Stimulated activated naive B cell treated with anti-CD40 and anti-IgM and Interleukin-4, amounts not matched to agents 10 μg/mL and 1 μg/mL and 100 μg/mL, for 72 hours (primary cell): Measurements from ENCODE around the gene DHX8.

ENCODE experiments used
- ATAC-seq, 2 donors: fragments of 150-1000 bp; cut with Tn5 transposase; replicated peaks; 2 replicates each; pipeline ENCODE4 v1.10.0; 2021; ENCODE audit warnings: moderate library complexity in 1 of 2
- DNase-seq: peaks from one replicate; pipeline ENCODE4 v3.0.0; 2021
- H3K27ac Mint-ChIP-seq: one replicate; pipeline ENCODE4 v1.8.0; 2022; ENCODE audit warnings: mild to moderate bottlenecking, mixed read lengths
- H3K27me3 Mint-ChIP-seq, 2 donors: one replicate each; pipeline ENCODE4 v1.8.0; 2022; ENCODE audit warnings: mixed read lengths in 2 of 2
- H3K36me3 Mint-ChIP-seq, 2 donors: one replicate each; pipeline ENCODE4 v1.8.0; 2022; ENCODE audit warnings: mixed read lengths in 2 of 2, mild to moderate bottlenecking in 1 of 2
- H3K4me1 Mint-ChIP-seq, 2 donors: one replicate each; pipeline ENCODE4 v1.8.0; 2022; ENCODE audit warnings: mixed read lengths in 2 of 2, mild to moderate bottlenecking in 1 of 2
- H3K4me3 Mint-ChIP-seq, 2 donors: one replicate each; pipeline ENCODE4 v1.8.0; 2022; ENCODE audit warnings: mild to moderate bottlenecking in 2 of 2, mixed read lengths in 2 of 2, moderate library complexity in 1 of 2
- H3K9me3 Mint-ChIP-seq, 2 donors: one replicate each; pipeline ENCODE4 v1.8.0; 2022; ENCODE audit warnings: mixed read lengths in 2 of 2, mild to moderate bottlenecking in 1 of 2

Gene DHX8

GRCh38 chr17:43540821-43541674 is 57.3 kb downstream of the DHX8 start:
- no peaks in the 10 kb centered on the region for H3K9me3 Mint-ChIP-seq
- DNase-seq (no peak), ATAC-seq (no peak)
- peaks cover 11 to 20% of the 10 kb centered on the region in 2 donors for H3K4me1 Mint-ChIP-seq
- H3K27me3 Mint-ChIP-seq: peaks cover 27 to 42% of the 10 kb centered on the region in 2 donors
- no peak overlapping the region for H3K4me3 Mint-ChIP-seq
- peaks cover 0 to 4% of the 10 kb centered on the region in 2 donors for H3K36me3 Mint-ChIP-seq
- H3K27ac Mint-ChIP-seq: no peak overlapping the region

GRCh38 chr17:43542859-43543258 is 59.1 kb downstream of the DHX8 start:
- Mint-ChIP-seq H3K27me3 (peaks cover 34 to 59% of the 10 kb centered on the region in 2 donors), H3K27ac (no peak overlapping the region), H3K4me3 (no peak overlapping the region), H3K4me1 (peaks cover 14 to 24% of the 10 kb centered on the region in 2 donors), H3K36me3 (peaks cover 0 to 4% of the 10 kb centered on the region in 2 donors), H3K9me3 (no peaks in the 10 kb centered on the region)
- DNase-seq (no peak), ATAC-seq (no peak)

DNA sequence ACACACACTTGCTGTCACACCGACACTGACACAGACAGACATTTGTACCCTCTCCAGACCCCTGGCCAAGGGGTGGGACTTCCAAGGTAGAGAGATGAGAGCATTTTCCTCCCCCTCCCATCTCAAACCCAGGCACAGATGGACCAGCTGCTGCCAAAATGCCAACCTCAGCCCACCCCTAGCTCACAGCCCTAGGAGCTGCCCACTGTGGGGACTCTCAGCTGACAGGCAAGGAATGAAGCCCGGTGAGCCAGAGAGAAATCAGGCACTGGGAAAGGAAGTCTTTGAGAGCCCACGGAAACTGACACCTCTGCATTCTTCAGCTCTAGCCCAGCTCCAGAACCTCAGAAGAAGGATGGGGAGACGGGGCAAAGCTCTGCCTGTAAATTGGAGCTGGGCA is 59.5 kb downstream of the DHX8 start:
- H3K4me3 Mint-ChIP-seq: no peak overlapping the region
- H3K9me3 Mint-ChIP-seq: no peaks in the 10 kb centered on the region
- no peak for ATAC-seq
- H3K4me1 Mint-ChIP-seq: peaks cover 14 to 24% of the 10 kb centered on the region in 2 donors
- DNase-seq: no peak
- peaks cover 37 to 63% of the 10 kb centered on the region in 2 donors for H3K27me3 Mint-ChIP-seq
- peaks cover 0 to 4% of the 10 kb centered on the region in 2 donors for H3K36me3 Mint-ChIP-seq
- no peak overlapping the region for H3K27ac Mint-ChIP-seq

- H3K4me1 Mint-ChIP-seq: peaks cover 14 to 24% of the 10 kb centered on the region in 2 donors
- ATAC-seq (no peak), DNase-seq (no peak)
- no peaks in the 10 kb centered on the region for H3K9me3 Mint-ChIP-seq
- H3K4me3 Mint-ChIP-seq: no peak overlapping the region
- no peak overlapping the region for H3K27ac Mint-ChIP-seq
- peaks cover 40 to 65% of the 10 kb centered on the region in 2 donors for H3K27me3 Mint-ChIP-seq
- peaks cover 0 to 4% of the 10 kb centered on the region in 2 donors for H3K36me3 Mint-ChIP-seq
Observed at GRCh38 chr17:43543771-43544575, 60.2 kb downstream of the DHX8 start.

- ATAC-seq (peak; percentile 11 to 15), DNase-seq (no peak)
- peaks cover 14 to 24% of the 10 kb centered on the region in 2 donors for H3K4me1 Mint-ChIP-seq
- H3K27ac Mint-ChIP-seq: peak overlapping the region; percentile 67
- H3K36me3 Mint-ChIP-seq: peaks cover 0 to 4% of the 10 kb centered on the region in 2 donors
- H3K4me3 Mint-ChIP-seq: peak overlapping the region; percentile 88 to 89
- H3K27me3 Mint-ChIP-seq: peaks cover 51 to 76% of the 10 kb centered on the region in 2 donors
- no peaks in the 10 kb centered on the region for H3K9me3 Mint-ChIP-seq
Observed at GRCh38 chr17:43545383-43545632, 61.5 kb downstream of the DHX8 start.

GRCh38 chr17:43546319-43547188 is 62.8 kb downstream of the DHX8 start, which contains the start of gene ETV4:
Gene ETV4 (minus strand): TSS chr17:43546340. CDS start chr17:43545617, 723 bp downstream.
- H3K4me1 Mint-ChIP-seq: peaks cover 14 to 24% of the 10 kb centered on the region in 2 donors
- peak; percentile 87 for DNase-seq
- H3K27ac Mint-ChIP-seq: peak within 1 kb of the TSS; percentile 78
- no peaks in the 10 kb centered on the region for H3K9me3 Mint-ChIP-seq
- peaks cover 0 to 4% of the 10 kb centered on the region in 2 donors for H3K36me3 Mint-ChIP-seq
- H3K4me3 Mint-ChIP-seq: peak within 1 kb of the TSS; percentile 88 to 89
- peaks cover 57 to 75% of the 10 kb centered on the region in 2 donors for H3K27me3 Mint-ChIP-seq
- ATAC-seq: peak; percentile 93 to 96

- no peaks in the 10 kb centered on the region for H3K9me3 Mint-ChIP-seq
- peaks cover 14 to 24% of the 10 kb centered on the region in 2 donors for H3K4me1 Mint-ChIP-seq
- ATAC-seq (no peak), DNase-seq (no peak)
- peak overlapping the region; percentile 88 to 89 for H3K4me3 Mint-ChIP-seq
- peaks cover 0 to 4% of the 10 kb centered on the region in 2 donors for H3K36me3 Mint-ChIP-seq
- H3K27me3 Mint-ChIP-seq: peaks cover 56 to 75% of the 10 kb centered on the region in 2 donors
- H3K27ac Mint-ChIP-seq: no peak overlapping the region
Observed at GRCh38 chr17:43547189-43547550, 63.4 kb downstream of the DHX8 start.

DNA sequence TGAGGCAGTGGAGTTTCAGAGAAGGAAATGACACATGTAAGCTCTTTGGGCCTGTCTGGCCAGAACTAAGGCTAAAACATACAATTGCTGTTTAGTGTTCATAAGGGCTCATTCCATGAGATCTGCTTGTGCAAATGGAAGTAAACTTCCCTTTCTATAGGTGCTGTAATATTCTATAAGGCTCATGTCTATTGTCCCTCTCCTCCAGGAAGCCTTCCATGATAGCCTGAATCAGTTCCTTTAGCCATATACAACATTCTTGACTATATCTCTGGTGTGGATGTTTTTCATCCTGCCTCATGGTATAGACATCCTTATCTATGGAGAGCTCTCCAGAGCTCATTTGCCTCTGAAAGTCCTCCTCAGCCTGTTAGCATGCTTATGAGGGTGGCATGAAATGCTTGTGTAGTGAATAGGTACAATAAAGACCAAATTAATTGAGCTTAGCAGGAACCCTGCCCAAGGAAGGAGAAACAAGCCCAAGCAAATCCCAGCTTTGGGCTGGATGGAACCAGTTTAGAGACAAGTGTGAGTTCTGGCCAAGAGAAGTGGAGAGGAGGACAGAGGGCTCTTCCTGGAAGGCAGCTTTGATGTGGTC is 64.0 kb downstream of the DHX8 start:
- Mint-ChIP-seq H3K27ac (peak overlapping the region; percentile 17), H3K4me3 (no peak overlapping the region), H3K4me1 (peaks cover 14 to 24% of the 10 kb centered on the region in 2 donors), H3K9me3 (no peaks in the 10 kb centered on the region), H3K36me3 (peaks cover 0 to 2% of the 10 kb centered on the region in 2 donors), H3K27me3 (peaks cover 50 to 74% of the 10 kb centered on the region in 2 donors)
- DNase-seq (no peak), ATAC-seq (no peak)

DNA sequence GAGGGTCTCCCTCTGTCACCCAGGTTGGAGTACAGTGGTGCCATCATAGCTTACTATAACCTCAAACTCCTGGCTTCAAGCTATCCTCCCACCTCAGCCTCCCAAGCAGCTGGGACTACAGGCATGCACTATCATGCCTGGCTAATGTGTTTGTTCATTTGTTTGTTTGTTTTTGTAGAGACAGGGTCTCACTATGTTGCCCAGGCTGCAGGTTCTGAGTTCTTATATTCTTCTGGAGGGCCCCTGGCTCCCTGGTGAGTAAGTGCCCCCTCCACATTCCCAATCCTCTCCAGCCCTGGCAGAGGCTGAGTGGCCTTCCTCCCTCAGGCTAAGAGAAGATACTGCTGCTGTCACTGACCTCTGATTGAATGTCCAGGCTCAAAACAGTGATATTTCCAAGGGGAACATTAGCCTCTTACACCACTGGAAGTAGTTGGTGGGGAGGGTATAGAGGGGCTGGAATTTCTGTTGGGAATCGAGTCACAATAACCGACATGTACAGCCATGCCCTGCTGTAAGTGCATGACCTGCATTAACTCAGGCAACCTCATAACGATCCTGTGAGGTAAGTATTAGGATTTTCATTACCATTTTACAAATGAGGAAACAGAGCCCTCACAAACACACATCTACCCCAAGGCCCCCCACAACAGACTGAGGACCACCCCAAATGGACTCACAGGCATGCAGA is 65.1 kb downstream of the DHX8 start:
- peaks cover 14 to 24% of the 10 kb centered on the region in 2 donors for H3K4me1 Mint-ChIP-seq
- peaks cover 48 to 68% of the 10 kb centered on the region in 2 donors for H3K27me3 Mint-ChIP-seq
- ATAC-seq: no peak

DNA sequence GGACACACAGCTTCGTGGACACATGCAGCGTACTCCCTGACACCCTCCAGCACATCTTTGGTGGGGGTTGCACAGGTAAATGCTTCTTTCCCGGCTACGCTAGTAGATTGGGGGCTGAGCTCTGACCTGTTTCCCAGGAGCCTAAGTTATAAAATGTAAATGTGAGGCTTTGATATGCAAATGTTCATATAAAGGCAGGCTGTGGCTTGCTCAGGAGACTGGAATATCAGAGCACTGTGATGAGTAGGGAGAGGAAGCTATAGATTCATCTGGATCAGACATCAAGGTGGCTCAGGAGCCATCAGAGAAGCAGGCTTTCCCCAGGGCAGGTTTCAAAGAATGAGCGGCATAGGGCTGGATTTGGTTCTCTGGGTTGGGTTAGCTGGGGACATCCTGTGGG is 65.7 kb downstream of the DHX8 start:
- peaks cover 48 to 68% of the 10 kb centered on the region in 2 donors for H3K27me3 Mint-ChIP-seq
- H3K4me3 Mint-ChIP-seq: no peak overlapping the region
- DNase-seq: no peak
- no peaks in the 10 kb centered on the region for H3K36me3 Mint-ChIP-seq
- H3K9me3 Mint-ChIP-seq: no peaks in the 10 kb centered on the region
- no peak overlapping the region for H3K27ac Mint-ChIP-seq
- no peak for ATAC-seq
- H3K4me1 Mint-ChIP-seq: peaks cover 14 to 22% of the 10 kb centered on the region in 2 donors

More for the DNA sequence above, 65.1 kb downstream of the DHX8 start:
- Mint-ChIP-seq H3K27ac (no peak overlapping the region), H3K9me3 (no peaks in the 10 kb centered on the region), H3K36me3 (no peaks in the 10 kb centered on the region), H3K4me3 (no peak overlapping the region)
- no peak for DNase-seq

GRCh38 chr17:43550754-43551153 is 67.0 kb downstream of the DHX8 start:
- H3K27me3 Mint-ChIP-seq: peaks cover 46 to 67% of the 10 kb centered on the region in 2 donors
- H3K4me3 Mint-ChIP-seq: no peak overlapping the region
- no peaks in the 10 kb centered on the region for H3K36me3 Mint-ChIP-seq
- no peaks in the 10 kb centered on the region for H3K9me3 Mint-ChIP-seq
- H3K27ac Mint-ChIP-seq: no peak overlapping the region
- peaks cover 7 to 13% of the 10 kb centered on the region in 2 donors for H3K4me1 Mint-ChIP-seq
- DNase-seq (no peak), ATAC-seq (no peak)

DNA sequence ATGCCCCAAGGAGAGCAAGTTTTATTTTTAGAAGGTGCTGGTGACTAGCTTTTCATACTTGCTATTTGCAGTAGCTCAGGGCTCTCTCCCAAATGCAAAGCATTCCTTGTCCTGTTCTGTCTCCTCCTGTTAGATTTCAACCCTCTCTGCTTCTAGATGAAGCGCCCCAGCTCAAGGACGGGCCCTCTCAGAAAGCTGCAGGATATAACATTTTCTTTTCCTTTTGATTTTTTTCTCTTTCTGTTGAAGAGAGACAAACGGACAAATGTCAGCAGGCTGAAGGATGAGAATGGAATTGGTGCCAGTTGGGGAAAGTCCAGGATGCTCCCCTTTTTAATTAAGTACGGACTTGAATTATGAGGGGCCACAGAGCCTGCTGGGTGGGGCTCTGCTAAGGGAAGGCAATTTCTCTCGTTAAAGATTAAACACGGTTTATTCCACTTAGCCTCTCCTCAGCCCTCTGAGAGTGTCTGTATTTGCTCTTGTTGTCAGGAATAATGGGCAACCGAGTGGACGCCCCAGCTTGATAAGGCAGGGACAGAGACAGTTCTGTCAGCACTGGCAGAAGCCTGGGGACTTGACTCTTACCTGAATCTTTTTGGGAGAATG is 68.6 kb downstream of the DHX8 start:
- peaks cover 5 to 13% of the 10 kb centered on the region in 2 donors for H3K4me1 Mint-ChIP-seq
- H3K4me3 Mint-ChIP-seq: no peak overlapping the region
- peaks cover 48 to 63% of the 10 kb centered on the region in 2 donors for H3K27me3 Mint-ChIP-seq
- H3K36me3 Mint-ChIP-seq: peaks cover 2 to 5% of the 10 kb centered on the region in 2 donors
- ATAC-seq (no peak), DNase-seq (no peak)
- no peak overlapping the region for H3K27ac Mint-ChIP-seq
- H3K9me3 Mint-ChIP-seq: no peaks in the 10 kb centered on the region

GRCh38 chr17:43553573-43553972 is 69.8 kb downstream of the DHX8 start:
- Mint-ChIP-seq H3K4me1 (peaks cover 5 to 12% of the 10 kb centered on the region in 2 donors), H3K36me3 (peaks cover 2 to 5% of the 10 kb centered on the region in 2 donors), H3K9me3 (no peaks in the 10 kb centered on the region), H3K4me3 (no peak overlapping the region), H3K27ac (no peak overlapping the region), H3K27me3 (peaks cover 44 to 54% of the 10 kb centered on the region in 2 donors)
- ATAC-seq: no peak
- DNase-seq: no peak
